ENCODE results near the gene TMEM176A.

- TF ChIP-seq CTCF (IDR thresholded peaks at IDR 0.05; ENCODE audit: insufficient read depth, low read depth, low read length): no peak
- no peak for TF ChIP-seq EZH2 (IDR thresholded peaks at IDR 0.05; ENCODE audit: insufficient read depth, low read length)
Measured at GRCh38 chr7:150854066-150855000, 53.8 kb downstream of the TMEM176A start.

Measured in astrocyte (in vitro differentiated cells and primary cell).